T-helper 17 cell (primary cell): Measurements from ENCODE around the gene PPARG. TPM values are rescaled to one million over a fixed set of nuclear protein-coding genes. Genes with fewer than 3 reads are reported as not detected.

Experiments used
- ATAC-seq: fragments of 150-1000 bp; cut with Tn5 transposase; 2 replicates; pipeline ENCODE4 v1.10.0; 2021; ENCODE audit warnings: mild to moderate bottlenecking, moderate library complexity
- DNase-seq, 3 donors: peaks; one replicate each; pipeline versions ENCODE4 v3.0.0 to v3.0.0-alpha.2; 2020 to 2021
- H3K9me3 ChIP-seq: one replicate; pipeline ENCODE4 v1.7.0; 2013; ENCODE audit warnings: low read length, mild to moderate bottlenecking; ENCODE audit not compliant: control insufficient read depth, poor library complexity, severe bottlenecking
- H3K27ac Mint-ChIP-seq: one replicate; pipeline ENCODE4 v1.8.0; 2022; ENCODE audit warnings: mild to moderate bottlenecking, moderate library complexity, mixed read lengths
- H3K27me3 Mint-ChIP-seq: one replicate; pipeline ENCODE4 v1.8.0; 2022; ENCODE audit warnings: mixed read lengths
- H3K36me3 Mint-ChIP-seq: one replicate; pipeline ENCODE4 v1.8.0; 2022; ENCODE audit warnings: low read depth, mixed read lengths
- H3K4me1 Mint-ChIP-seq: one replicate; pipeline ENCODE4 v1.8.0; 2022; ENCODE audit warnings: mild to moderate bottlenecking, mixed read lengths
- H3K4me3 Mint-ChIP-seq: one replicate; pipeline ENCODE4 v1.8.0; 2022; ENCODE audit warnings: mild to moderate bottlenecking, moderate library complexity, mixed read lengths
- total RNA-seq, 4 donors: library from RNA in 2 of 4; stranded (reverse) in 2 of 4; gene quantifications; one replicate each; pipeline ENCODE4 v1.2.3 and lab custom pipeline; 2022 to 2026

The PPARG gene
- total RNA-seq, 2 donors from 2014 or later = 1.1 to 1.2 TPM

GRCh38 chr3:12303993-12304392 lies 15.1 kb downstream of the PPARG start:
- no peaks in the 10 kb centered on the region for H3K36me3 Mint-ChIP-seq
- peaks cover 7% of the 10 kb centered on the region for H3K4me1 Mint-ChIP-seq
- peaks cover 18% of the 10 kb centered on the region for H3K27me3 Mint-ChIP-seq
- H3K9me3 ChIP-seq = no peaks in the 10 kb centered on the region
- H3K4me3 Mint-ChIP-seq = no peak overlapping the region
- DNase-seq = no peak
- ATAC-seq = no peak
- no peak overlapping the region for H3K27ac Mint-ChIP-seq

GRCh38 chr3:12307136-12307535 lies 18.3 kb downstream of the PPARG start:
- H3K4me3 Mint-ChIP-seq = no peak overlapping the region
- H3K27me3 Mint-ChIP-seq = peaks cover 18% of the 10 kb centered on the region
- peaks cover 9% of the 10 kb centered on the region for H3K4me1 Mint-ChIP-seq
- H3K9me3 ChIP-seq = no peaks in the 10 kb centered on the region
- no peak for DNase-seq
- no peak overlapping the region for H3K27ac Mint-ChIP-seq
- no peaks in the 10 kb centered on the region for H3K36me3 Mint-ChIP-seq
- ATAC-seq = no peak

- no peak overlapping the region for H3K4me3 Mint-ChIP-seq
- peaks cover 13% of the 10 kb centered on the region for H3K27me3 Mint-ChIP-seq
- ATAC-seq (no peak), DNase-seq (no peak)
- H3K9me3 ChIP-seq = no peaks in the 10 kb centered on the region
- H3K36me3 Mint-ChIP-seq = no peaks in the 10 kb centered on the region
- no peak overlapping the region for H3K27ac Mint-ChIP-seq
- peaks cover 6% of the 10 kb centered on the region for H3K4me1 Mint-ChIP-seq
Measured at GRCh38 chr3:12308517-12308916, 19.6 kb downstream of the PPARG start.

- H3K4me1 Mint-ChIP-seq = peaks cover 6% of the 10 kb centered on the region
- H3K9me3 ChIP-seq = no peaks in the 10 kb centered on the region
- H3K4me3 Mint-ChIP-seq = no peak overlapping the region
- DNase-seq (no peak), ATAC-seq (no peak)
- no peak overlapping the region for H3K27ac Mint-ChIP-seq
- no peaks in the 10 kb centered on the region for H3K36me3 Mint-ChIP-seq
- H3K27me3 Mint-ChIP-seq = peaks cover 7% of the 10 kb centered on the region
Measured at GRCh38 chr3:12309716-12310115, 20.8 kb downstream of the PPARG start.

GRCh38 chr3:12312010-12312409 lies 23.1 kb downstream of the PPARG start:
- H3K4me3 Mint-ChIP-seq = no peak overlapping the region
- H3K36me3 Mint-ChIP-seq = no peaks in the 10 kb centered on the region
- ATAC-seq = no peak

GRCh38 chr3:12313519-12313918 lies 24.6 kb downstream of the PPARG start:
- H3K9me3 ChIP-seq = no peaks in the 10 kb centered on the region
- DNase-seq (no peak), ATAC-seq (no peak)
- Mint-ChIP-seq H3K4me3 (no peak overlapping the region), H3K4me1 (peaks cover 6% of the 10 kb centered on the region), H3K27me3 (peaks cover 11% of the 10 kb centered on the region), H3K27ac (no peak overlapping the region), H3K36me3 (no peaks in the 10 kb centered on the region)

More at GRCh38 chr3:12312010-12312409, 23.1 kb downstream of the PPARG start:
- H3K4me1 Mint-ChIP-seq = peaks cover 6% of the 10 kb centered on the region
- H3K9me3 ChIP-seq = no peaks in the 10 kb centered on the region
- DNase-seq = no peak
- H3K27me3 Mint-ChIP-seq = peaks cover 11% of the 10 kb centered on the region
- no peak overlapping the region for H3K27ac Mint-ChIP-seq

GRCh38 chr3:12316253-12316652 lies 27.4 kb downstream of the PPARG start:
- H3K4me1 Mint-ChIP-seq = peaks cover 6% of the 10 kb centered on the region
- H3K27ac Mint-ChIP-seq = no peak overlapping the region
- H3K27me3 Mint-ChIP-seq = peaks cover 11% of the 10 kb centered on the region
- no peak overlapping the region for H3K4me3 Mint-ChIP-seq
- no peak for DNase-seq
- no peaks in the 10 kb centered on the region for H3K36me3 Mint-ChIP-seq
- no peaks in the 10 kb centered on the region for H3K9me3 ChIP-seq
- ATAC-seq = no peak

GRCh38 chr3:12316729-12317351 lies 28.0 kb downstream of the PPARG start:
- no peaks in the 10 kb centered on the region for H3K36me3 Mint-ChIP-seq
- H3K27ac Mint-ChIP-seq = no peak overlapping the region
- no peaks in the 10 kb centered on the region for H3K9me3 ChIP-seq
- DNase-seq = no peak
- peaks cover 4% of the 10 kb centered on the region for H3K4me1 Mint-ChIP-seq
- H3K27me3 Mint-ChIP-seq = peaks cover 11% of the 10 kb centered on the region
- ATAC-seq = no peak
- H3K4me3 Mint-ChIP-seq = no peak overlapping the region

- DNase-seq = no peak
- Mint-ChIP-seq H3K4me1 (peaks cover 4% of the 10 kb centered on the region), H3K27me3 (peaks cover 16% of the 10 kb centered on the region), H3K36me3 (peaks cover 2% of the 10 kb centered on the region), H3K4me3 (no peak overlapping the region), H3K27ac (no peak overlapping the region)
- H3K9me3 ChIP-seq = no peaks in the 10 kb centered on the region
- no peak for ATAC-seq
Measured at GRCh38 chr3:12317914-12318313, 29.0 kb downstream of the PPARG start.

- DNase-seq = no peak
- Mint-ChIP-seq H3K4me3 (no peak overlapping the region), H3K4me1 (peaks cover 4% of the 10 kb centered on the region), H3K36me3 (peaks cover 2% of the 10 kb centered on the region), H3K27me3 (peaks cover 16% of the 10 kb centered on the region), H3K27ac (no peak overlapping the region)
- ATAC-seq = no peak
- no peaks in the 10 kb centered on the region for H3K9me3 ChIP-seq
Measured at GRCh38 chr3:12318758-12319621, 30.1 kb downstream of the PPARG start.

GRCh38 chr3:12321015-12321414 lies 32.1 kb downstream of the PPARG start:
- peaks cover 2% of the 10 kb centered on the region for H3K36me3 Mint-ChIP-seq
- no peak overlapping the region for H3K27ac Mint-ChIP-seq
- H3K4me3 Mint-ChIP-seq = no peak overlapping the region
- no peak for DNase-seq
- no peak for ATAC-seq
- peaks cover 1% of the 10 kb centered on the region for H3K4me1 Mint-ChIP-seq
- no peaks in the 10 kb centered on the region for H3K9me3 ChIP-seq
- H3K27me3 Mint-ChIP-seq = peaks cover 8% of the 10 kb centered on the region

GRCh38 chr3:12323237-12323636 lies 34.4 kb downstream of the PPARG start:
- no peak for ATAC-seq
- peaks cover 4% of the 10 kb centered on the region for H3K36me3 Mint-ChIP-seq

GRCh38 chr3:12325586-12326515 lies 37.0 kb downstream of the PPARG start:
- Mint-ChIP-seq H3K36me3 (peaks cover 4% of the 10 kb centered on the region), H3K27me3 (peaks cover 6% of the 10 kb centered on the region), H3K4me1 (peaks cover 2% of the 10 kb centered on the region), H3K27ac (no peak overlapping the region), H3K4me3 (no peak overlapping the region)
- DNase-seq = no peak
- ATAC-seq = no peak
- H3K9me3 ChIP-seq = no peaks in the 10 kb centered on the region

More at GRCh38 chr3:12323237-12323636, 34.4 kb downstream of the PPARG start:
- Mint-ChIP-seq H3K4me3 (no peak overlapping the region), H3K4me1 (peaks cover 2% of the 10 kb centered on the region), H3K27me3 (peaks cover 6% of the 10 kb centered on the region), H3K27ac (no peak overlapping the region)
- H3K9me3 ChIP-seq = no peaks in the 10 kb centered on the region
- DNase-seq = no peak
